GM21390 (cell line): ENCODE measurements around the gene DDX56.
"Not testable (repeated sequence)": the region's sequence is repeated elsewhere in the genome, so short reads cannot be mapped to it uniquely, and the experiment has no call there.

ENCODE experiments used
- ATAC-seq: cut with Tn5 transposase; IDR thresholded peaks from one replicate; pipeline ENCODE4 v1.9.1; 2021; ENCODE audit not compliant: unreplicated experiment

The DDX56 gene

GRCh38 chr7:44597181-44597580 is 23.5 kb upstream of the DDX56 start:
- ATAC-seq = not testable (repeated sequence)

GRCh38 chr7:44595934-44596635 is 22.4 kb upstream of the DDX56 start:
- ATAC-seq = no peak

GRCh38 chr7:44590910-44591309 is 17.2 kb upstream of the DDX56 start:
- no peak for ATAC-seq

GRCh38 chr7:44587843-44588711 is 14.4 kb upstream of the DDX56 start:
- ATAC-seq = no peak

GRCh38 chr7:44583146-44583865 is 9.6 kb upstream of the DDX56 start:
- no peak for ATAC-seq

- peak; percentile 76 for ATAC-seq
Measured at GRCh38 chr7:44581879-44582603, 8.3 kb upstream of the DDX56 start, which contains the start of gene TMED4. Gene TMED4, minus strand, starts transcription at chr7:44582231. Its CDS starts 25 bp downstream, at chr7:44582206.

GRCh38 chr7:44580945-44581878 is 7.5 kb upstream of the DDX56 start:
- peak; percentile 43 for ATAC-seq

GRCh38 chr7:44576228-44576627 is 2.5 kb upstream of the DDX56 start:
- no peak for ATAC-seq

GRCh38 chr7:44575054-44575453 is 1.3 kb upstream of the DDX56 start:
- no peak for ATAC-seq

GRCh38 chr7:44574287-44574872 is 672 bp upstream of the DDX56 start:
- peak; percentile 1 for ATAC-seq

- no peak for ATAC-seq
Measured at GRCh38 chr7:44572771-44573170, 937 bp downstream of the DDX56 start.

GRCh38 chr7:44569959-44570358 is 3.7 kb downstream of the DDX56 start:
- no peak for ATAC-seq

- ATAC-seq = no peak
Measured at GRCh38 chr7:44568771-44569560, 4.7 kb downstream of the DDX56 start.

- no peak for ATAC-seq
Measured at GRCh38 chr7:44567884-44568283, 5.8 kb downstream of the DDX56 start.

GRCh38 chr7:44566680-44567079 is 7.0 kb downstream of the DDX56 start:
- ATAC-seq = no peak

GRCh38 chr7:44565795-44566559 is 7.7 kb downstream of the DDX56 start:
- ATAC-seq = peak; percentile 21

- peak; percentile 71 for ATAC-seq
Measured at GRCh38 chr7:44565097-44565794, 8.5 kb downstream of the DDX56 start.
